Posterior cingulate gyrus (tissue), 11 donors: ENCODE data around the gene ZCCHC7.
"Not testable (repeated sequence)": the region's sequence is repeated elsewhere in the genome, so short reads cannot be mapped to it uniquely, and the experiment has no call there.

Experiments
- DNase-seq, 10 donors: peaks; one replicate each; pipeline versions ENCODE4 v3.0.0 to v3.0.0-alpha.2; 2020 to 2021; ENCODE audit warnings: mixed read lengths in 3 of 10
- intact Hi-C: fragments of 100-400 bp; cut with DNase I; formaldehyde crosslinking; loops from one replicate; pipeline ENCODE4 v1.15.1; 2023

Gene ZCCHC7

GRCh38 chr9:37165644-37166043, 45.3 kb downstream of the ZCCHC7 start:
- DNase-seq: no peak

DNA sequence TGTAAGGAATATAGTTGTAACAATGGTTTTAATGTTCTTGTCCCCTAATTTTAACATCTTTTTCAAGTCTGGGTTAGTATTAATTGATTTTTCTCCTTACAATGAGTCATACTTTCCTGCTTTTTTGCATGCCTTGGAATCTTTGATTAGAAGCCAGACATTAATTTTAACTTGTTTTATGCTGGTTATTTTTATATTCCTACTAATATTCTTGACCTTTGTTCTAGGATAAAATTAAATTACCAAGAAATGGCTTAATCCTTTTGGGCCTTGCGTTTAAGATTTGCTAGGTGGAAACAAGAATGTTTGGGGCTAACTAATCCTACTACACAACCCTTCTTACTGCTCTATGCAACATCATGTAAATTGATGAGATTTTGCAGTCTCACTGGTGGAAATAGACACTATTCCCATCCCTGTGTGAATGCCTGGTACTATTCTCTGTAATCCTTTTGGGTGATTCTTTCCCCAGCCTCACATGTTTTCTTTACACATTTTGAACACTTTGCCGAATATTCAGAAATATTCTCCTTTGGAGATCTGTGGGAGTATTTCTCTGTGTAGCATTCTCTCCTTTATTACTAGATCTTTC, 47.2 kb downstream of the ZCCHC7 start:
- intact Hi-C loops: no loop called here
- no peak for DNase-seq

More at GRCh38 chr9:37165644-37166043, 45.3 kb downstream of the ZCCHC7 start:
- intact Hi-C loops: no loop called here

DNA sequence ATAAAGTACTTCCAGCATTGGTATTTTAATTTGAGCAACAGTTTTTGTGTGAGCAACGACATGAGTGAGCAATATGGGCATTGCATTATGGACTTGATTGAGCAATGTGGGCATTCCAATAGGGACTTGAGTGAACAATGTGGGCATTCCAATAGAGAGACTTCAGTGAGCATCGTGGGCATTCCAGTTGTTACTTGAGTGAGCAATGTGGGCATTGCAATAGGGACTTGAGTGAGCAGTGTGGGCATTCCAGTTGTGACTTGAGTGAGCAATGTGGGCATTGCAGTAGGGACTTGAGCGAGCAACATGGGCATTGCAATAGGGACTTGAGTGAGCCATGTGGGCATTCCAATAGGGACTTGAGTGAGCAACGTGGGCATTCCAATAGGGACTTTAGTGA, 52.2 kb downstream of the ZCCHC7 start:
- intact Hi-C loops: no loop called here
- DNase-seq: no peak

GRCh38 chr9:37174247-37174646, 53.9 kb downstream of the ZCCHC7 start:
- intact Hi-C loops: no loop called here
- no peak for DNase-seq

- DNase-seq: no peak
- intact Hi-C loops: no loop called here
These were observed 58.4 kb downstream of the ZCCHC7 start for GRCh38 chr9:37178742-37179141.

GRCh38 chr9:37179576-37179975, 59.2 kb downstream of the ZCCHC7 start:
- no peak for DNase-seq
- intact Hi-C loops: no loop called here

GRCh38 chr9:37180138-37180537, 59.8 kb downstream of the ZCCHC7 start:
- DNase-seq: no peak
- intact Hi-C loops: no loop called here

DNA sequence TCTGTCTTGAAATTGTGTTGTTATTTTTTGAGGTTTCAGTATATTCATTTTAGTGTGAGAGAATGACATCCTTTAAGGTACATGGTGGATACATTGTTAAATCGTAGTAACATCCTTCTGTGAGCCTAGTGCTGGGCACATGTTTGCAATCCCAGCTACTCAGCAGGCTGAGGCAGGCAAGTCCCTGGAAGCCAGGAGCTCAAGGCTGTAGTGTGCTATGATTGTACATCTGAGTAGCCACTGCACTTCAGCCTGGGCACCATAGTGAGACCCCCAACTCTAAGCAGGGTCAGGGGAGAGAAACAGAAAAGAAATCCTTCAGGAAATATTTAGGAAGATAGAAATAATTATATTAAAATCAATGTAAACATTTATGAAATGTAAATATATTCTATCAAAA, 62.3 kb downstream of the ZCCHC7 start:
- intact Hi-C loops: no loop called here
- DNase-seq: no peak

DNA sequence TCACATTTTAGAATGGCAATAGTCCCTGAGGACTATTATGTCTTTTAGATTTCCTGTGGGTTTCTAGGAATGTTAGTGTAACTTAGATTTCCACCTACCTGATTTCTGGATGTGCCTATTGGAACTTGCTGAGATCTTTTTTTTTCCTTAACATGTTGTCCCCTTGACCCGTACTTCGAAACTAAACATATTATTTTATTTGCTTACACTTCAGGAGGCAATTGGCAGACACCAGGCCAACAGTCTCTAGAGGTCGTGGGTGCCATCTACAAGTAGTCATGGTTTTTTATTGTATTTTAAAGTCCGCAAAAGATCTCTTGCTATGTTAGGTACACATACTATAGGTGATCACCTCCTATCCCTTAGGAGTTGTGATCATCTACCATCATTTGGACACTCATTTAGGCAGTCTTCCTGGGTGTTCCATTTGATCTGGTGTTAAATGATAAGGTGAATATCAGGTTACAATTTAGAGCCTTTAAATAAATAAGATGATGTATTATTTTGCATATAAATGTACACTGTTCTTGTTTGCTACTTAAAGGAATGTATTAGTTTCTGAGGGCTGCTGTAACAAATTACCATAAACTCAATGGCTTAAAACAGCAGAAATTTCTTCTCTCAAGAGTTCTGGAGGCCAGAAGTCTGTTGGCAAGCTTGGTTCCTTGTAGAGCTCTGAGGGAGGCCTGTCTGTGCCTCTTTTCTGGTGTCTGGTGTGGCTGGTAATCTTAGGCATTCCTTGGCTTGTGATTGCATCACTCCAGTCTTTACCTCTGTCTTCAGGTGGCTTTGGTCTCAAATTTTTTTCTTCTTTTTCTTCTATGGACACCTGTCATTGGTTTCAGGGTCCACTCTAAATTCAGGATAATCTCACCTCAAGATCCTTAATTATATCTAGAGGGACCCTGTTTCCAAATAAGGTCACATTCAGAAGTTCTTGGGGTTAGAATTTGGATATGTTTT, 64.8 kb downstream of the ZCCHC7 start:
- DNase-seq: no peak
- intact Hi-C loops: no loop called here

DNA sequence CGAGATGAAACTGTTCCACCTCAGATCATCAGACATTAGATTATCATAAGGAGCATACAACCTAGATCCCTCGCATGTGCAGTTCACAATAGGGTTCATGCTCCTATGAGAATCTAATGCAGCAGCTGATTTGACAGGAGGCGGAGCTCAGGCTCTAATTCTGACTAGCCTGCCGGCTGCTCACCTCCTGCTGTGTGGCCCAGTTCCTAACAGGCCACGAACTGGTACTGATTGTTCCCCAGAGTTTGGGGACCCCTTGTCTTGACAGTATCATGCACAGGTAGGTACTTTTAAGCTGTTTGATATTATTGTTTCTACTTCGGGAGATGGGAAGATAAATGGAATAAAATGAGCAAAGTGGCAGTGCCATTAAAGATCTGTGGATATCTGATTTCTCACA, 66.9 kb downstream of the ZCCHC7 start:
- intact Hi-C loops: no loop called here
- DNase-seq: no peak

- DNase-seq: no peak
- intact Hi-C loops: no loop called here
These were observed 67.5 kb downstream of the ZCCHC7 start for GRCh38 chr9:37187713-37188439.

DNA sequence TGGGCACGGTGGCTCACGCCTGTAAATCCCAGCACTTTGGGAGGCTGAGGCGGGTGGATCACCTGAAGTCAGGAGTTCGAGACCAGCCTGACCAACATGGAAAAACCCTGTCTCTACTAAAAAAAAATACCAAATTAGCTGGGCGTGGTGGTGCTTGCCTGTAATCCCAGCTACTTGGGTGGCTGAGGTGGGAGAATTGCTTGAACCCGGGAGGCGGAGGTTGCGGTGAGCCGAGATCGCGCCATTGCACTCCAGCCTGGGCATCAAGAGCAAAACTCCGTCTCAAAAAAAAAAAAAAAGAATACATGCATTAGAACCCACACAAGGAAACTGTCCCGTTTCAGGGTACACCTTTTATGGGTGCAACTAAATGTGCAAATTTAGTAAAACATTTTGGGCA, 70.4 kb downstream of the ZCCHC7 start:
- intact Hi-C loops, DNase-seq: not testable (repeated sequence)

GRCh38 chr9:37191403-37192089, 71.2 kb downstream of the ZCCHC7 start:
- intact Hi-C loops: no loop called here
- no peak for DNase-seq

DNA sequence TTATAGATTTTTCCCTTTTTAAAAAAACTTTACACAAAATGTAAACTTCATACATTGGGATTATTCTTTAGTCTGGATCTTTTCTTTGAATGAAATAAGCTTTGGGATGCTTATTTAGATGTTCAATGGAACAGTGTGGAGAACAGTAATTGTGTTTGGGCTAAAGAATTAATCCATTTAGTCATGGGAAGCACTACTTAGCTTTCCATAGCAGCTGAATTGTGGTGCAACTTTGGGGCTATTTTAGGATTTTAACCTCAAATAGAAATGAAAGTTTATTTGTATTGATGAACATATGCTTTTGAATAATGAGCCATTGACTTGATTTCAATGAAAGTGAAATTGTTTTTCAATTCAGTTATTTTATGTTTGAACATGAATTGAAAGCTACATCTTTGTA, 72.4 kb downstream of the ZCCHC7 start:
- intact Hi-C loops: no loop called here
- DNase-seq: no peak

- intact Hi-C loops: no loop called here
- DNase-seq: no peak
These were observed 77.0 kb downstream of the ZCCHC7 start for GRCh38 chr9:37197158-37198038.

- intact Hi-C loops: no loop called here
- DNase-seq: no peak
These were observed 77.8 kb downstream of the ZCCHC7 start for GRCh38 chr9:37198039-37198729.

GRCh38 chr9:37198831-37199230, 78.5 kb downstream of the ZCCHC7 start:
- DNase-seq: no peak
- intact Hi-C loops: no loop called here

DNA sequence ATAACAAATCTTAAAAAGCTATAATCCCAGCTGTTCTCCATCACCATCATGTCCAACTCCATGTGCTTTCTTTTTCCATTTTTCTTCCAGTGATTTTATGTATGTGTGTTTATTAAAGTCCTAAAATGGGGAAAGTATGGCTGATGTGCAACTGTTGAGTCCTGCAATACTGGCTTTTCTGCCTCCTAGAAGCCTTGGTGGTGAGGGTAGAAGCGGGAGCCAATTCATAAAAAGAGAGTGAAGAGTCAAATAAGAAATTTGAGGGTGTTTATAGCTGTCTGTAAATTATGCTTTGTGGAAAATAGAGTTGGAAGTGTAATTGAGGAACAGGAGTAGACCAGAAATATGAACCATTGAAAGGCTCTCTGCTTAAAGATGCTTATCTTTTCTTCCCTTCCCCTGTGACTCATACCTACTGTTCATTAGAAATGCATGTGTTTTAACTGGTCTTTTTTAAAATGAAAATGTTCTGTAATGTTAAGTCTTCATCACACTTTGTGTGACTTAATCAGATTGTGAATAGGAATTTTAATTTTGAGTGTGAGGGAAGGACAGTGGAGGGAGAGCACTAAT, 80.1 kb downstream of the ZCCHC7 start:
- DNase-seq: no peak
- intact Hi-C loops: no loop called here

GRCh38 chr9:37201581-37201980, 81.2 kb downstream of the ZCCHC7 start:
- intact Hi-C loops: no loop called here
- DNase-seq: no peak
